ENCODE data around the gene ARHGAP23.
"Not testable (repeated sequence)": the region's sequence is repeated elsewhere in the genome, so short reads cannot be mapped to it uniquely, and the experiment has no call there.

- TF ChIP-seq CTCF, POLR2A, POLR2AphosphoS5 (IDR thresholded peaks at IDR 0.05): not testable (repeated sequence)
Observed at GRCh38 chr17:38494152-38494551, 65.9 kb downstream of the ARHGAP23 start.
